Measurements from ENCODE around the gene KRTAP12-1. TPM values are rescaled to one million over a fixed set of nuclear protein-coding genes. Genes with fewer than 3 reads are reported as not detected.

KRTAP12-1 gene
- total and polyA plus RNA-seq, 2 of the 8 experiments (the other 6 are each of a cell fraction or from before 2014, with no cell fraction given) = 0.50 to 0.73 TPM

- Histone ChIP-seq H3K4me3 (ENCODE audit: extremely low read depth in 1 of 4, insufficient read depth in 2 of 4, low read depth in 3 of 4, low read length in 4 of 4) (no peak overlapping the region), H2BK12ac (ENCODE audit: low read depth, low read length) (0 out of 2 replicates have a peak overlapping the region, but pooled peaks have one; percentile 27), H3K4me2 (ENCODE audit: insufficient read depth in 1 of 2, low read depth in 2 of 2, low read length in 2 of 2) (no peak overlapping the region), H3K36me3 (ENCODE audit: control insufficient read depth in 2 of 4, insufficient read depth in 4 of 4, low read length in 3 of 4) (no peaks in the 10 kb centered on the region), H2BK15ac (ENCODE audit: low read length) (no peak overlapping the region), H3K14ac (ENCODE audit: insufficient read length) (no peak overlapping the region), H4K91ac (replicated peaks; ENCODE audit: insufficient read length, low read length) (no peak overlapping the region), H3K4ac (replicated peaks; ENCODE audit: insufficient read length, low read depth, low read length) (no peak overlapping the region), H2BK20ac (ENCODE audit: low read length) (no peak overlapping the region; the same call in 1 of the 2 replicates), H3K18ac (ENCODE audit: extremely low read depth, low read length) (no peak overlapping the region), H4K20me1 (replicated peaks in 1 of 2; ENCODE audit: control insufficient read depth in 1 of 2, insufficient read depth in 2 of 2, low read length in 2 of 2) (no peaks in the 10 kb centered on the region), H3K4me1 (replicated peaks in 1 of 4; ENCODE audit: control insufficient read depth in 3 of 4, insufficient read depth in 4 of 4, low read length in 3 of 4) (peaks cover 0 to 18% (median 11%) of the 10 kb centered on the region in 4 experiments; a peak in 5 of 7 replicates), H3K9ac (replicated peaks in 1 of 4; ENCODE audit: extremely low read depth in 1 of 4, low read depth in 3 of 4, low read length in 3 of 4) (no peak overlapping the region), H4K5ac (ENCODE audit: insufficient read length, low read depth, low read length) (no peak overlapping the region), H3K9me3 (ENCODE audit: insufficient read depth in 2 of 2, low read depth in 1 of 2, low read length in 1 of 2) (no peaks in the 10 kb centered on the region; a peak in 1 of 4 replicates), H3K23ac (ENCODE audit: insufficient read length) (no peak overlapping the region), H2BK5ac (ENCODE audit: low read depth, low read length) (no peak overlapping the region), H2AK5ac (ENCODE audit: low read depth, low read length) (no peak overlapping the region), H2BK120ac (replicated peaks; ENCODE audit: low read depth, low read length) (no peak overlapping the region), H4K8ac (ENCODE audit: extremely low read depth, insufficient read depth, low read length) (no peak overlapping the region), H3K27ac (ENCODE audit: low read depth, low read length) (no peak overlapping the region), H3K56ac (replicated peaks; ENCODE audit: insufficient read length, low read depth, low read length) (no peak overlapping the region), H3K23me2 (ENCODE audit: low read depth, low read length) (no peaks in the 10 kb centered on the region; the same call in 1 of the 2 replicates), H3K79me2 (ENCODE audit: control insufficient read depth in 1 of 2, insufficient read depth in 2 of 2, low read length in 2 of 2) (no peaks in the 10 kb centered on the region), H2AFZ (ENCODE audit: low read length) (no peak overlapping the region), H3K79me1 (ENCODE audit: low read depth, low read length) (no peaks in the 10 kb centered on the region), H3K27me3 (replicated peaks in 1 of 4; ENCODE audit: control insufficient read depth in 3 of 4, extremely low read depth in 1 of 4, insufficient read depth in 3 of 4, low read length in 3 of 4) (peaks cover 0 to 17% (median 9%) of the 10 kb centered on the region in 4 experiments; a peak in 6 of 7 replicates)
- no peak for DNase-seq (ENCODE audit: low read depth in 1 of 2, low spot score in 2 of 2)
- TF ChIP-seq GTF2F1 (IDR thresholded peaks at IDR 0.05; ENCODE audit: borderline replicate concordance, low read depth, low read length) = no peak
- ChIA-PET CTCF (ENCODE audit: partially characterized antibody) (interaction anchor here (1.2 to 1.6 kb wide), 6 partner anchors 11 to 238 kb away, joined by 3 to 7 read pairs (median 4); partner anchors contain the start of gene KRTAP10-12), POLR2A (ENCODE audit: partially characterized antibody) (interaction anchor here (1.3 to 3.0 kb wide), 3 partner anchors 9 to 40 kb away, joined by 3 to 9 read pairs (median 4); no protein-coding TSS in a partner anchor)
- no peak for FAIRE-seq
- WGBS, 2 experiments (ENCODE audit: extremely low coverage in 1 of 2, insufficient coverage in 1 of 2, insufficient read length in 1 of 2, insufficient replicate concordance in 2 of 2, low coverage in 1 of 2, low lambda C conversion rate in 2 of 2, missing lambda C conversion rate in 1 of 2) = 97% methylated on average over 3 of the region's 8 CpGs; no CpG with 5 or more reads in 1 of the 2 experiments
Observed at GRCh38 chr21:44727321-44727720, 45.4 kb upstream of the KRTAP12-1 start.

Data from H1 (cell line).